HCT116 (cell line): ENCODE data around the gene SVEP1. TPM values are rescaled to one million over a fixed set of nuclear protein-coding genes. Genes with fewer than 3 reads are reported as not detected.

Source experiments
- ATAC-seq: fragments of 200-7000 bp; cut with Tn5 transposase; 2 replicates; pipeline ENCODE4 v1.9.1; 2020; ENCODE audit warnings: mild to moderate bottlenecking, moderate library complexity
- BruUV-seq: library from RNA; stranded (reverse); fragments of 400-500 nt; replicated peaks from 2 replicates; lab custom pipeline; 2021; lab: Mats Ljungman, UMichigan
- CTCF ChIA-PET: fragments of 300-600 bp; sonication (Branson Sonifier 250); formaldehyde crosslinking; loops from one replicate; lab custom pipeline; 2021; ENCODE audit warnings: antibody characterized with exemption; lab: Charles Lee
- POLR2A ChIA-PET: fragments of 300-600, 350-600 bp; sonication (Branson Sonifier 250); formaldehyde crosslinking; loops from one replicate; lab custom pipeline; 2021; ENCODE audit warnings: antibody characterized with exemption; lab: Charles Lee
- RAD21 ChIA-PET, 2 experiments: fragments of 300-600 bp; sonication (Branson Sonifier 250); formaldehyde crosslinking; loops; one replicate each; lab custom pipeline; 2023; ENCODE audit warnings: low total read pairs in 2 of 2; ENCODE audit not compliant: uncharacterized antibody in 2 of 2, unreplicated experiment in 2 of 2, low non-redundant PET in 1 of 2; lab: Charles Lee
- DNase-seq: peaks from one replicate; pipeline ENCODE4 v3.0.0-alpha.2; 2010; ENCODE audit warnings: low read depth, low spot score
- H2AFZ ChIP-seq: fragments of 200-600 bp; shearing (Covaris generic), sonication (generic); 2 replicates; pipeline ENCODE4 v1.6.1; 2017; ENCODE audit warnings: low read depth, mixed run types, mixed read lengths, antibody characterized with exemption, low read length; ENCODE audit not compliant: poor library complexity, severe bottlenecking
- H3K27ac ChIP-seq: 2 replicates; pipeline ENCODE4 v1.5.1; 2012; ENCODE audit warnings: low read depth, low read length
- H3K27me3 ChIP-seq: fragments of 200-600 bp; sonication (generic); 2 replicates; pipeline ENCODE4 v1.6.1; 2016; ENCODE audit warnings: mixed run types, low read length, mixed read lengths; ENCODE audit not compliant: insufficient read depth
- H3K36me3 ChIP-seq, 2 experiments: fragments of 200-500 bp in 1 of 2; fragments of 200-600 bp in 1 of 2; sonication (Bioruptor generic) in 1 of 2; sonication (generic) in 1 of 2; 2 replicates each; pipeline versions ENCODE4 v1.5.1 to v1.6.1; 2014 to 2016; ENCODE audit warnings: low read length in 2 of 2, inconsistent platforms in 1 of 2, mixed read lengths in 1 of 2, mixed run types in 1 of 2; ENCODE audit not compliant: insufficient read depth in 2 of 2, control insufficient read depth in 1 of 2
- H3K4me1 ChIP-seq, 2 experiments: fragments of 200-600 bp in 1 of 2; sonication (generic) in 1 of 2; 2 replicates each; pipeline versions ENCODE4 v1.5.1 to v1.6.1; 2012 to 2017; ENCODE audit warnings: low read length in 2 of 2, inconsistent platforms in 1 of 2, mild to moderate bottlenecking in 1 of 2, mixed read lengths in 1 of 2, mixed run types in 1 of 2, moderate library complexity in 1 of 2; ENCODE audit not compliant: insufficient read depth in 2 of 2, control insufficient read depth in 1 of 2
- H3K4me2 ChIP-seq: fragments of 200-600 bp; sonication (generic); 2 replicates; pipeline ENCODE4 v1.6.1; 2017; ENCODE audit warnings: mixed run types, low read length, mixed read lengths
- H3K4me3 ChIP-seq, 2 experiments: fragments of 200-600 bp in 1 of 2; sonication (generic) in 1 of 2; replicated peaks in 1 of 2; 2 replicates each; pipeline ENCODE4 v1.5.1; 2011 to 2016; ENCODE audit warnings: low read length in 2 of 2, control low read depth in 1 of 2, low read depth in 1 of 2, mild to moderate bottlenecking in 1 of 2, mixed read lengths in 1 of 2, mixed run types in 1 of 2
- H3K79me2 ChIP-seq: fragments of 200-600 bp; sonication (generic); 2 replicates; pipeline ENCODE4 v1.6.1; 2017; ENCODE audit warnings: mild to moderate bottlenecking, mixed run types, low read length, moderate library complexity, mixed read lengths; ENCODE audit not compliant: insufficient read depth
- H3K9ac ChIP-seq: fragments of 200-600 bp; sonication (generic); 2 replicates; pipeline ENCODE4 v1.6.1; 2016; ENCODE audit warnings: low read length, mixed read lengths
- H3K9me2 ChIP-seq: fragments of 200-600 bp; sonication (generic), shearing (Covaris generic); 2 replicates; pipeline ENCODE4 v1.6.1; 2017; ENCODE audit warnings: mixed run types, mild to moderate bottlenecking, moderate library complexity; ENCODE audit not compliant: insufficient read depth
- H3K9me3 ChIP-seq, 2 experiments: fragments of 200-500 bp in 1 of 2; fragments of 200-600 bp in 1 of 2; sonication (Bioruptor generic) in 1 of 2; sonication (generic) in 1 of 2; 2 replicates each; pipeline ENCODE4 v1.6.1; 2014 to 2017; ENCODE audit warnings: low read length in 2 of 2, mixed read lengths in 2 of 2, inconsistent platforms in 1 of 2, low read depth in 1 of 2, mild to moderate bottlenecking in 1 of 2, mixed run types in 1 of 2, moderate library complexity in 1 of 2; ENCODE audit not compliant: control insufficient read depth in 1 of 2, insufficient read depth in 1 of 2
- H4K20me1 ChIP-seq: fragments of 200-600 bp; sonication (generic), shearing (Covaris generic); 2 replicates; pipeline ENCODE4 v1.6.1; 2017; ENCODE audit warnings: mixed run types, mild to moderate bottlenecking, moderate library complexity; ENCODE audit not compliant: insufficient read depth
- CTCF ChIP-seq, 3 experiments: fragments of 200-600 bp in 1 of 3; sonication (generic) in 1 of 3; IDR thresholded peaks in 2 of 3; conservative IDR thresholded peaks in 1 of 3; 2 replicates each; pipeline ENCODE4 v1.5.1; 2012 to 2017; ENCODE audit warnings: low read depth in 2 of 3, low read length in 2 of 3, antibody characterized with exemption in 1 of 3, borderline replicate concordance in 1 of 3, control low read depth in 1 of 3, mild to moderate bottlenecking in 1 of 3, mixed read lengths in 1 of 3, mixed run types in 1 of 3, moderate library complexity in 1 of 3; ENCODE audit not compliant: insufficient read depth in 1 of 3
- EGR1 ChIP-seq: IDR thresholded peaks from 2 replicates; pipeline ENCODE4 v1.6.1; 2012; ENCODE audit warnings: low read depth
- ELF1 ChIP-seq: IDR thresholded peaks from 2 replicates; pipeline ENCODE4 v1.6.1; 2012; ENCODE audit warnings: low read depth, borderline replicate concordance
- EZH2phosphoT487 ChIP-seq: fragments of 200-600 bp; IDR thresholded peaks from 2 replicates; pipeline ENCODE4 v1.6.1; 2018; ENCODE audit warnings: antibody characterized with exemption, borderline replicate concordance
- FOSL1 ChIP-seq: IDR thresholded peaks from 2 replicates; pipeline ENCODE4 v1.6.1; 2012; ENCODE audit warnings: low read depth
- JUND ChIP-seq: IDR thresholded peaks from 2 replicates; pipeline ENCODE4 v1.6.1; 2012
- MAX ChIP-seq: IDR thresholded peaks from 2 replicates; pipeline ENCODE4 v1.6.1; 2012
- POLR2A ChIP-seq: IDR thresholded peaks from 2 replicates; pipeline ENCODE4 v1.7.0; 2011; ENCODE audit warnings: borderline replicate concordance; ENCODE audit not compliant: insufficient read depth, insufficient read length; ENCODE audit errors: extremely low read depth
- POLR2AphosphoS5 ChIP-seq: IDR thresholded peaks from 2 replicates; pipeline ENCODE4 v1.6.1; 2011; ENCODE audit warnings: mild to moderate bottlenecking, low read depth, low read length, moderate library complexity
- RAD21 ChIP-seq: IDR thresholded peaks from 2 replicates; pipeline ENCODE4 v1.6.1; 2012; ENCODE audit warnings: low read depth, mild to moderate bottlenecking
- SIN3A ChIP-seq: IDR thresholded peaks from 2 replicates; pipeline ENCODE4 v1.6.1; 2012; ENCODE audit warnings: low read depth
- SP1 ChIP-seq: IDR thresholded peaks from 2 replicates; pipeline ENCODE4 v1.6.1; 2012; ENCODE audit warnings: low read depth
- TCF7L2 ChIP-seq: IDR thresholded peaks from 2 replicates; pipeline ENCODE4 v1.7.0; 2011; ENCODE audit warnings: borderline replicate concordance, inconsistent platforms; ENCODE audit not compliant: insufficient read depth, insufficient read length; ENCODE audit errors: extremely low read depth
- YY1 ChIP-seq: IDR thresholded peaks from 2 replicates; pipeline ENCODE4 v1.6.1; 2011; ENCODE audit warnings: low read length, low read depth, moderate library complexity, mild to moderate bottlenecking; ENCODE audit not compliant: insufficient replicate concordance; ENCODE audit errors: extremely low read depth
- ZFX ChIP-seq: fragments of 450-650 bp; IDR thresholded peaks from 2 replicates; pipeline ENCODE4 v1.6.1; 2017
- ZNF274 ChIP-seq: fragments of 200-500 bp; sonication (Bioruptor generic); IDR thresholded peaks from 2 replicates; pipeline ENCODE4 v1.6.1; 2014; ENCODE audit warnings: mild to moderate bottlenecking, low read depth, low read length, inconsistent platforms
- intact Hi-C: fragments of 100-400 bp; cut with micrococcal nuclease; formaldehyde crosslinking; loops from 2 replicates; pipeline ENCODE4 v1.10.0; 2022
- total RNA-seq: library from RNA; stranded (reverse); gene quantifications from one replicate; pipeline ENCODE4 v1.2.1, GENCODE V29; 2021; ENCODE audit not compliant: unreplicated experiment

Gene SVEP1
- total RNA-seq, 1 experiment from 2014 or later: 0.15 TPM

- no peak overlapping the region for H3K4me2 ChIP-seq
- H3K27ac ChIP-seq: no peak overlapping the region
- H3K36me3 ChIP-seq: no peaks in the 10 kb centered on the region
- POLR2A ChIA-PET: no interaction called here
- no peak overlapping the region for H3K9ac ChIP-seq
- H3K9me3 ChIP-seq: no peaks in the 10 kb centered on the region
- no peaks in the 10 kb centered on the region for H3K79me2 ChIP-seq
- intact Hi-C loops: loop anchor here (5.0 kb wide), 1 partner anchor 59 kb away; no protein-coding TSS in a partner anchor
- CTCF ChIA-PET: no interaction called here
- ATAC-seq: no peak
- H3K27me3 ChIP-seq: no peaks in the 10 kb centered on the region
- no peaks in the 10 kb centered on the region for H3K9me2 ChIP-seq
- H2AFZ ChIP-seq: no peak overlapping the region
- no peak overlapping the region for H3K4me3 ChIP-seq
- H3K4me1 ChIP-seq: no peaks in the 10 kb centered on the region
- no TSS peak for BruUV-seq
- TF ChIP-seq FOSL1 (no peak), POLR2A (no peak), TCF7L2 (no peak), YY1 (no peak), SIN3A (no peak), JUND (no peak), ZNF274 (no peak), ZFX (no peak), CTCF (IDR thresholded peaks at IDR 0.05 in 2 of 3, conservative IDR thresholded peaks at IDR 0.05 in 1 of 3; ENCODE audit: borderline replicate concordance in 1 of 3, insufficient read depth in 1 of 3, low read depth in 2 of 3, low read length in 2 of 3) (no peak)
- TF ChIP-seq, all 23 proteins: peak for 0
- DNase-seq: no peak
- no peaks in the 10 kb centered on the region for H4K20me1 ChIP-seq
- RAD21 ChIA-PET: no interaction called here
Observed at GRCh38 chr9:110328763-110329162, 250.8 kb downstream of the SVEP1 start.

- DNase-seq (no peak), ATAC-seq (no peak)
- Histone ChIP-seq H3K4me2 (no peak overlapping the region), H3K9me3 (no peaks in the 10 kb centered on the region), H4K20me1 (no peaks in the 10 kb centered on the region), H3K4me3 (no peak overlapping the region), H3K27me3 (no peaks in the 10 kb centered on the region), H3K9ac (no peak overlapping the region), H3K9me2 (no peaks in the 10 kb centered on the region), H3K36me3 (no peaks in the 10 kb centered on the region), H2AFZ (no peak overlapping the region), H3K4me1 (no peaks in the 10 kb centered on the region), H3K27ac (no peak overlapping the region), H3K79me2 (no peaks in the 10 kb centered on the region)
- BruUV-seq: no TSS peak
- ChIA-PET POLR2A (no interaction called here), RAD21 (no interaction called here), CTCF (no interaction called here)
- intact Hi-C loops: loop anchor here (5.0 kb wide), 1 partner anchor 60 kb away; no protein-coding TSS in a partner anchor
- TF ChIP-seq MAX (no peak), POLR2AphosphoS5 (no peak), JUND (no peak), EZH2phosphoT487 (no peak), RAD21 (no peak), SP1 (no peak), ZFX (no peak), ZNF274 (no peak), TCF7L2 (no peak), CTCF (IDR thresholded peaks at IDR 0.05 in 2 of 3, conservative IDR thresholded peaks at IDR 0.05 in 1 of 3; ENCODE audit: borderline replicate concordance in 1 of 3, insufficient read depth in 1 of 3, low read depth in 2 of 3, low read length in 2 of 3) (no peak), ELF1 (no peak), SIN3A (no peak), EGR1 (no peak), YY1 (no peak)
Observed at GRCh38 chr9:110327716-110328115, 251.8 kb downstream of the SVEP1 start.
